Inflammatory macrophage (primary cell): Measurements from ENCODE around the gene ERC2.

Experiments
- DNase-seq, 2 donors: peaks; one replicate each; pipeline ENCODE4 v3.0.0-alpha.2; 2020 to 2022

The ERC2 gene

GRCh38 chr3:55482496-55483195, 985.6 kb downstream of the ERC2 start:
- DNase-seq: no peak

DNA sequence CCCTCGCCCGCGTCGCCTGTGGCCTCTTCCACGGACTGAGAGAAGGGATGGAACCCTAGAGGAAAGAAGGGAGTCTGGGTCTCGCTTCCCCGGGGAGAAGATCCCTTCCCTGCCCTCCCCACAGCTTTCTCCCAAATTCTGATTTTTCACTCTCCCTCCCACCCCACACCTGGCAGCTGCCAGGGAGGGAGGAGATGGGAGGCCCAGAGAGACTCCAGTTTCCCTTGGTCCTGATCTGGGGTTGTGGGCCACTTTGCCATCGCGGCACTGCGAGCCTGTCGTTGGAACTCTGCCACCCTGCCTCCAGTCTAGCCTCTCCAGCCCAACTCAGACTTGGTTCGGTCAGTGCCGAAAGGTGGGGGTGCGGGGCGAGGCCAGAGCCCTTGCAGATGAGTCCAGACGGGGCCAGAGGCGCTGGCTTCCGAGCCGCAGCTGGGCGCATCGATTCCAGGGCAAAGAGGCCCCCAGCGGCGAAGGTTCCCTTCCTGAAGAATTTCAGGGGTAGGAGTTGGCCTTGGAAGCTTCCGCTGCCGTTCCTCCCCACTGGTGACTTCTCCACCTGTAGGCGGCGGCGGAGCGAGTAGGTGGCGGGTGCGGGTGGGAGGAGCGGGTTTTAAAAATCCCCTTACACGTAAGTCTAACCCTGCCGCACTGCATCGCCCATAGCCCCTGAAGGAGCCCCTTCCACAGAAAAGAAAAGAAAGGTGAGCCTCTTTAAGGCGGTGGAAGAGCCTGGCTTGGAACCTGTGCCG, 986.3 kb downstream of the ERC2 start:
- no peak for DNase-seq

DNA sequence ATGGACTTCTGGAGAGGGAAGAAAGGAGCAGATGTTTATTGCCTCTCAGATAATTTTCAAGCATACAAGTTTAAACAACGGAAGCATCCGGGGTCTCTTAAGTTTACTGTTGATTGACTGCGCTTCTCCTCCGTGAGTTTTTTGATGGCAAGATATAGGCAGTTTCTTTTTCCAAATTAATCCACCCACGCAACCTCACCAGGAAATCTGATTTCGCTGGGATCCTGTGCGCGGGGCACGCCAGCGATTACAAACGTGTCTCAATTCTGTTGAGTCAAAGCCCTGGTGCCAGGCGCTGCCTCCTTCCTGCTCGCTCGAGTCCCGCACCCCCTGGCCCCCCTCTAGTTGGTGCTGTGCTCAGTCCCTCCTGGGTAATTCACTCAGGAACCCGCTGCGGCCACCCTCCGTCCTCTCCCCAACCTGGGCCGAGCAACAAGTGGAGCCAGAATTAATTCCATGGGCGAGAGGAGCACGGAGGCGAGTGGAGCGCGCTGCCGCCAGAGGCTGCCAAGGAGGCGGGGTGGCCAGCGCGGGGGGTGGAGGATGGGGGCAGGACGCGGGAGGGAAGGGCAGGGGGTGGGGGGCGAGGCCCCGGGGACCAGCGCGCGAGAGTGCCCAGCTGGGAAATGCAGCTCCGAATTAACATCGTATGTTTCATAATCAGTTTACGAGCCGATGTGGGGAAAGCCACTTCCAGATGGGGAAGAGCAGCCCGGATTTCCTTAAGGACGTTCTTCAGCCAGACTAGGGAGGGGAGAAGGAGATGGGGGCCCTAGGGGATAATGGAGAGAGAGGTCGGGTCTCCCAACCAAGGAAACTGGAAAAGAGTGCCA, 987.1 kb downstream of the ERC2 start:
- no peak for DNase-seq

DNA sequence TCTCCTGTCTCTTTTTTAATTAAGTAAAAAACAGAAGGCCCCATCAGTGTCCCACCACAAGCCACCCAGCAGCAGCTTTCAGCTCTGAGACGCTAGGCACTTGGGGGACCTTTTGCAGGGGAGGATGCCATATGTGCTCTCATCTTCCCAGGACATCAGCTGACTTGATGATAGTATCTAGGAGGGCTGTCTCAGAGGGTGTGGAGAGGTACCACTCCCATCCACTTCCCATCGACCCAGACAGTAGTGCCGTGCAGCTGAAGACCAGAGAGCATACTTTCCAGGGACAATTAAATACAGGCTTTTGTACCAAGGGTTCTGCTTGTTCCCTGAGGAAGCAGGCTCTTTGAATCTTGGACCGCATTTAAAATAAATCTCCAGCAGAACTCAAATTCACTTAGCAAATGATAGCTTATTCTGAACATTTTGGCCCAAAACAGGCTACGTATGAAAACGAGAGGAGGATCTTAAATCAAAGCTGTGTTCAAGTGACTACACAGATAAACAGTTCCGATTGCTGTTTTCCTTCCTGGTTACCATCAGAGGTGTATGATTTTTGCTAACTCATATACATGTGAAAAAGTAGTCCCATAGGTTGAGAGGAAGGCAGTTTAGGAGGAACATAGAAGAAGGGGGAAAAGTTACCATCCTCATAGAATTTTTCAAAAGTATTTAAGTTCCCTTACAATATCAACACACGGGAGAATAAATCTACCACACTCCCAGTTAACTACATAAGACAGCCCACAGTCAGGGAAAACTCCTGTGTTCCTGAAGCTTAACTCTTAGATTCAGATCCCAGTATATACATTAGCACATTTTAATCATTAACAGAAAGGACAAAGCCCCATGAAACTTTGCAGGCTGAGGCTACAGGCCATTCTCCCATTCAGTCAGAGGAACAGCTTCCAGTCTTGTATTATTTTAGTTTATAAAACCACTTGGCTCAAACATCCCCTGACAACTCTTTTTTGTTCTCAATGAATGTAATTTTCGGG, 990.7 kb downstream of the ERC2 start:
- DNase-seq: no peak

DNA sequence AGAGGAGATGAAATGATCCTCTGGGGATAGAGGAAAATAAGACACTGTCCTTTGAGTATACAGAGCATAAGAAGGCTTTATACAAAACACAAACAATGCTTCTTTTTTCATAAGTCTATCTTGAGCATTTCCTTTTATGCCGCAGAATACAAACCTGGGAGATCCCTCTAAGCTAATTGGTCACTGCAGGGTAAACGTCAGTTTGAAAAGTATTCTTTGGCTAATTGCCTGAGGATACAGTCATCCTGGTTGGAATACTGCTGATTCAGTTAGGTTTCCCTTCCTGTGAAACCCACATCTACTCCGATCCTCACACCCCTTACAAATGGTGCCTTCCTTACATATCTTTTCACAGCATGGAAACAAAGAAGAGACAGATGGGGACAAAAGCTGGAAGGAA, 991.8 kb downstream of the ERC2 start:
- no peak for DNase-seq

- no peak for DNase-seq
Observed at GRCh38 chr3:55474213-55474632, 994.0 kb downstream of the ERC2 start.

- DNase-seq: no peak
Observed at GRCh38 chr3:55473788-55474187, 994.5 kb downstream of the ERC2 start.

- no peak for DNase-seq
Observed at GRCh38 chr3:55471522-55472280, 996.6 kb downstream of the ERC2 start.

DNA sequence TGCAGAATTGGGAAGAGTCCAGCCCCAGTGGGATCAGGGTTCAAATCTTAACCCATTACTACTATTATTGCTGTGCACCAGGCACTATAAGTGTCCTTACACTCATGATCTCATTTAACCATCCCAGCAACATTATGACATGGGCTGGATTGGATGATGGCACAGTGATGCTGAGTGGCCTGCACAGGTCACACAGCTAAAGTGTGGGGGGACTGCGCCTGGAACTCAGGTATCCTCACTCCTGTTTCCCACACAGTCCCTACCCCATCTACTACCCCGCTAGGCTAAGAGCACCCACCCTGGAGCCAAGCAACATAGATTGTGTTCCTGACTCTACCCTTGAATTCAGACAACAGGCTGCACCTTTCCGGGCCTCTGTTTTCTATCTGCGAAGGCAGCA, 997.2 kb downstream of the ERC2 start:
- no peak for DNase-seq

DNA sequence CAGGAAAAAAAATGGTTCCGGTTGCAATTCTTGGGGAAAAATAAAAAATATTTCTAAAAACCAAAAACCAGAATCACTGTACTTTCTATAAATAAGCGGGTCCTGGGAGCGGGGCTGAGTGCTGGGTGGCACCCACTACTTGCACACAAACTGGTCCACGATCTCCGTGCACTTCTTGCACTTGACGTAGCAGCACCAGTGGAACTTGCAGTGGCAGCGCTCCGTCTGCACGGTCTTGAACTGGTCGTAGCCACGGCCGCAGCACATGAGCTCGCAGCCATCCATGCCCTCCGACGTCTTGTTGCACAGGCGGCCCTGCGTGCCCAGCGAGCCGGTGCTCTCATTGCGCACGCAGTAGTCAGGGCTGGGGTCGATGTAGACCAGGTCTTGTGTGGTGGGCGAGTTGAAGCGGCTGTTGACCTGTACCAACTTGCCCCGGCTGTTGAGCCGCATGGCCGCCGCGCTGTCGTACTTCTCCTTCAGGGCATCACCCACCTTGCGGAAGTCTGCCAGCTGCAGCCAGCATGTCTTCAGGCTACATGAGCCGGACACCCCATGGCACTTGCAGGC, 998.2 kb downstream of the ERC2 start:
- DNase-seq: no peak

DNA sequence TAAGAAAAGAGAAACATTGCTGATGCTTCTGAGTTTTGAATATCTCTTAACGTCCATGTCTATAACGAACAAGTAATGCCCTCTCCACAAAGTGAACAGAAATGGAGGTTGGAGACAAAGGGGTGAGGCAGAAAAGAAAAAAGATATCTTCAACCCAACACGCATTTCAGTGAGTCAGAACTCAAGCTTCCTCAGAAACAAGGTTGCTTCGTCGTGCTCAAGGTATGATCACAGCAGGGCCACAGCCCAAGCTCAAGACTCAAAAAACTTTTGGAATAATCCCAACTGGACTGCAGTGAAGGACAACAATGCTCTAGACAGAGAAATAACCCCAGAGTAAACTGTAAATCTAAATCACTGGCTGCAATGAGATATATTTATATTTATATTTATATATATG, 1000.0 kb downstream of the ERC2 start:
- no peak for DNase-seq

DNA sequence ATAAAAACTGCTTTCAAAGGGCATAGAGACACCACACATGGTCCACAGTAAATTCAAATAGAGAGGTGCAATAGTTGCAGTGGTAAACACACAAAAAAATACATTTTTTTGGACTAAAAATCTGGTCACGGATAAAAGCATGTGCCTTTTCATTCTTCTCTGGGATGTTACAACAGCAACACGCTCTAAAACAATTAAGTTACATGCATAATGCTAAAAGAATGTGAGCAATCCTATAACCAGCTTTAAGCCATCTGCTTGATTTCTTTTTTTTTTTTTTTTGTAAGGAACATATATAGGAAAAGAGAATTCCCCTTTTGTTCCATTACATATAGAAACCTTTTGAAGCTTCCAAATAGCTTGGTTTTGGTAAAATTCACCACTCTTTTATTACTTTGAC, 1001.2 kb downstream of the ERC2 start:
- DNase-seq: no peak

DNA sequence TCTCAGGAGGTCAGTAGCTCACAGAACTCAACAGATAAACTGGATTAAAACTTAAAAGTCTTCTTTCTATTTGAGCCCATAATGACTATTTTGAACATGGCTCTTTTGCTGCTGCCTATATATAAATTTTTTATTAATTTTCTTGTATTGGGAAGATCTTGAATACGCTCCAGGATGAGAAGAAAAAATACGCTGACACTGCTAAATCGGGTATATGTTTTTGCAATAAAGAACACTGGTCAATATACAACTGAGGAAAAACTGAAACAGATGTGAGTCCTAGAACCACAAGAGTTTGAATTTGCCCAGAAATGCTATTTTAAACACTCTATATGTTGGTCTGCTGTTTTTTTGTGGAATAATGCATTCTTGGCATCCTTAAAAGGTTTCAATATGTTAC, 1001.7 kb downstream of the ERC2 start:
- DNase-seq: no peak

- no peak for DNase-seq
Observed at GRCh38 chr3:55461896-55462295, 1006.4 kb downstream of the ERC2 start.

- no peak for DNase-seq
Observed at GRCh38 chr3:55459838-55460237, 1008.4 kb downstream of the ERC2 start.
